GF-D8 (cell line): Measurements from ENCODE around the gene CXCR3.
"Not testable (repeated sequence)": the region's sequence is repeated elsewhere in the genome, so short reads cannot be mapped to it uniquely, and the experiment has no call there.

Experiments used
- DNase-seq: peaks from one replicate; lab custom pipeline; 2025; lab: John Stamatoyannopoulos, UW

CXCR3 gene

GRCh38 chrX:71609095-71609750, 9.1 kb downstream of the CXCR3 start:
- no peak for DNase-seq

DNA sequence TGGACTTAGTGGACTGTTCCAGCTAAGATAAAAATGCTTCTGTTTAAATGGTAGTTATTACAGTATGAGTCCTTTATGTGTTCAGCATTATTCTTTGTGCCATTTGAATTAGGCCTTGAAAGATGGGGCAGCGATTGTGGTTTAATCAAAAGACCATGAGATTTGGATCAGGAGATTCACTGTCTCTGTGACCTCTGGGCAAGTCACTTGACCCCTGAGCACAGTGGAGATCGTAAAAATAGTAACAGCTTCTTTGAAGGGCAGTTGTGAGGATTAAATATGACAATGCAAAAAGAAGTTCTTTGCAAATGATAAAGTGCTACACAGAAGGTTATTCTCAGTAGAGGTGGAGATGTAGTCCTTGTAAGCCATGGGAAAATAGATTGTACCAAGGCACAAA, 10.8 kb downstream of the CXCR3 start:
- DNase-seq, result no peak

DNA sequence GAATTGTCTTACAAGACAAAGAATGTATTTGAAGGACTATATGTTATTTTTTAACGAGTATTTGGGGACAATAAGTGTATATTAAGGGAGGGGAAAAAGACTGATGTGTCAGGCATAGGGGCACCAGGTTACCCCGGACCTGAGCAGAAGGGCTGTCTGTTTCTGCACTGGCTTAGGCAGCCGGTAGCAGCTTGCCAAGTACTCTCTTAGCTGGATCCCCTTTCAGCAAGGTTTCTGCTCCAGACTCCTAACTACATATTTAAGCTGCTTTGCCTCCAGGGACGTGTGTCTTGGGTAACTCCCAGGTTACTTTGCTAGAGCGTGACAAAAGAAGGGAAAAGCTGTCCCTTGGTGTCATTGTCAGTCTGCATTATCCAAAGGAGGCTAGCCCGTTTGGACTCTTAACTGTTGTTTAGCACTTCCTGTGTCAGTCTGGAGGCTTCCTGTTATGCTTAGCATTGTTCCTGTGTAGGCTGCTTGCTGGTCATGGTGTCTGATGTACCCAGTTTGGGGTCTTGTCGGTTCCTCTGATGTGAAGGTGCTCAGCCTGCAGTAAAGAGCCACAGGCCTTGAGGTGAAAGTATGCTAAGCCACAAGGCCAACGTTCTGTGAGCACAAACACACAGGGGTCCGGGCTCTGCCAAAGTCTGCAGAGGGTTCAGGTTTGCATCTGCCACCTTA, 11.6 kb downstream of the CXCR3 start:
- no peak for DNase-seq

DNA sequence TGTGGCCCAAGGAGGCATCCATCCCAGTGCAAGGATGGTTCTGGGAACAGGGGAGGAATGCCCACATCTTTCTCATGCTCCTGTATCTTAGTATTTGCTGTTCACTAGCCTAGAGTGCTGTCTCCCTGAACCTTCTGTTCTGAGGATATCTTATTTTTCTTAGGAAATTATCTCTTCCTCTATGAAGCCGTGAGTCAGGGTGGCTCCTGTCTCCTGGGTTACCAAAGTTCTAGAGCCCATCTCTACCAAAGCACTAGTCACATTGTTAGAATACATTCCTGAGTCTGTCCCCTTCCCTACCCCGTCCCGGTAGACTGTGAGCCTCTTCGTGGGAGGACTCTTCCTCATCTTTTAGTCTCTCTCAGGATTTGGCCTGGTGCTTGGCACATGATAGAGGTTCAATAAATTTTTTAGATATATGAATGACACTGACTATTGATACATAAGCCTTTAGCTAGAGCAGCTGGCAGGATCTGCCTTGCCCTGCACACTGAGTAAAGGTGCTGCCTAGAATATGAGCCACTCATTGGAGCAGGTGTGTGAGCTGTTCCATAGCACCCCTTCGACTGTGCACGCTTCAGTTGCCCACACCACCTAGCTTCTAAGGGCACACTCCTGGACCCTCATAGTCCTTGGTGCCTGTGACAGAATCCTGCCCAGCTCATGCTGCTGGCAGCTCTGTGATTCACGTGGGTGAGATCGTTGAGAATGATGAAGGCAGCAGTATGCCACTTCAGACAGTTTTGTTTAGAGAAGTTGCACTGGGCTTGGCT, 13.3 kb downstream of the CXCR3 start:
- no peak for DNase-seq

- DNase-seq, result no peak
Measured at GRCh38 chrX:71604141-71604540, 14.2 kb downstream of the CXCR3 start.

DNA sequence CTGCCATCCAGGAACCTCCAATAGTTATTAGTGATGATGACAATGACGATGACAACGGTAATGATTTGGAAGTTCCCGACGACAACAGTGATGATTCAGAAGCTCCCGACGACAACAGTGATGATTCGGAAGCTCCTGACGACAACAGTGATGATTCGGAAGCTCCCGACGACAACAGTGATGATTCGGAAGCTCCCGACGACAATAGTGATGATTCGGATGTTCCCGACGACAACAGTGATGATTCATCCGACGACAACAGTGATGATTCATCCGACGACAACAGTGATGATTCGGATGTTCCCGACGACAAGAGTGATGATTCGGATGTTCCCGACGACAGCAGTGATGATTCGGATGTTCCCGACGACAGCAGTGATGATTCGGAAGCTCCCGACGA, 14.7 kb downstream of the CXCR3 start:
- DNase-seq, result no peak

- no peak for DNase-seq
Measured at GRCh38 chrX:71599965-71600364, 18.3 kb downstream of the CXCR3 start.

DNA sequence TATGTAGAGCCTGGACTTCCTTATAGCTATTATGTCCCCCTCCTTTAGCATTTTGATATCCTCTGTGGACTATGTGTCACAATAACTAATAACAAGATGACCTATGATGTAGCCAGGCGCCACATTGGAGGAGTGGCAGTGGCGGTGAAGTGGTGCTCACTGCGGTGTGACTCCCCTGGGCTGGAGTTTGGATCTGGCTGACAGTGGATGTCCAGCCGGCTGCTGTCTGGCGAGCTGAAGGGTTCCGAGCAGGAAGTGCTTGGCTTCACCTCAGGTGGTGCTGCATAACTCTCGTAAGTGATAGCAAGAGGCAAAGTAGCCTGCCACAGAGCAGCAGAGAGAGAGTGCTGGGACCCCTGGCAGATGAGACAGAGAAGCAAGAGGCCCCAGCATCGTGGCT, 25.1 kb downstream of the CXCR3 start:
- not testable (repeated sequence) for DNase-seq

GRCh38 chrX:71586929-71587328, 31.4 kb downstream of the CXCR3 start:
- no peak for DNase-seq

- no peak for DNase-seq
Measured at GRCh38 chrX:71581210-71581609, 37.1 kb downstream of the CXCR3 start.

- no peak for DNase-seq
Measured at GRCh38 chrX:71579990-71580380, 38.3 kb downstream of the CXCR3 start.

DNA sequence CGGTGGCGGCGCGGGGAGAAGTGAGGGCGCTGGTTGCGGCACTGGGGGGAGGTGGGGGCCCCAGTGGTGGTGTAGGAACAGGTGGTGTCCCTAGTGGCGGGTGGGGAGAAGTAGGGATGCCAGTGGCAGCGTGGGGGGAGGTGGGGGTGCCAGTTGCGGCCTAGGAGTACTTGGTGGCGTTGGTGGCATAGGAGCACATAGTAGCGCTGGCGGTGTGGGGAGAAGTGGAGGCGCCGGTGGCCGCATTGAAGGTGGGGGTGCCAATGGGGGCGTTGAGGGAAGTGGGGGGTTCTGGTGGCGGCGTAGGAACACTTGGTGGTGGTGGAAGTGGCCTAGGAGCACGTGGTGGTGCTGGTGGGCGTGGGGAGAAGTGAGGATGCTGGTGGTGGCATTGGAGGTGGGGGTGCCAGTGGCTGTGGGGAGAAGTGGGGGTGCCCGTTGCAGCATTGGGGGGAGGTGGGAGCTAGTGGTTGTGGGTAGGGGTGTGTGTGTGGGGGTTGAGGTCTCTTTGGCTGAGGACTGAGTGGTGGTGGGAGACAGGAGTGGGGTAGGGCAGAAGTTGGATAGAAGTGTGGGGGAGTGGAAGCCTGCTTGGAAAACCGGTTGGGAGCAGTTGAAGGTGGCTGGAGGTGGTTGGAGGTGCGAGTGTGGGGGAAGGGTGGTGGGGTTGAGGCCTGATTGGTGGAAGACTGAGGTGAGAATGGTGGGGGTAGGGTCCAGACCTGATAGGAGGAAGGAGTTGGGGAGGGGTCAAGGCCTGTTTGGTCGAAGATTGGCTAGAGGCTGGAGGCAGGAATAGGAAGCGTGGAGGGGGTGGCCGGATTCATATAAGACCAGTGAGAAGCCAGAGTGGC, 38.9 kb downstream of the CXCR3 start:
- no peak for DNase-seq

- DNase-seq, result no peak
Measured at GRCh38 chrX:71578253-71579135, 39.8 kb downstream of the CXCR3 start, which contains the start of gene GCNA. GCNA (plus strand) TSS chrX:71578437; CDS start chrX:71580822, 2,385 bp downstream.

DNA sequence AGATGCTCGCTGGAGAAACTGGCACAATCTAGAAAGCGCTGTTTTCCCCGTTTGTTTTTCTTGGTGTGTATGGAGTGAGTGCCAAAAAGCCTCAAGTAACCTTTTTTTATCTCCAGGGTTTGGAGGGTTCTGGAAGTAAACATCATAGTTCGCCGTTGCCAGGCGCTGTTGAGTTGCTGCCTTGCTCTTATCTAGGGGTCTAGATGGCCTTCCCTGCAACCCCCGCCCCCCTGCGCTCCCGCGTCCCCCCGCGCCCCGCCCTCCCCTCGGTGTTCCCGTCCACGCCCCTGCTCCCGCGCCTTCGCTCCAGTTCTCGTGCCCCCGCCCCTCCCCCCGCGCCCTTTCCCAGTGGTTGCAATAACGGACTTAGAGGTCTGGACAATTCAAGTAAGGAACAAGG, 40.6 kb downstream of the CXCR3 start:
- DNase-seq, result no peak

DNA sequence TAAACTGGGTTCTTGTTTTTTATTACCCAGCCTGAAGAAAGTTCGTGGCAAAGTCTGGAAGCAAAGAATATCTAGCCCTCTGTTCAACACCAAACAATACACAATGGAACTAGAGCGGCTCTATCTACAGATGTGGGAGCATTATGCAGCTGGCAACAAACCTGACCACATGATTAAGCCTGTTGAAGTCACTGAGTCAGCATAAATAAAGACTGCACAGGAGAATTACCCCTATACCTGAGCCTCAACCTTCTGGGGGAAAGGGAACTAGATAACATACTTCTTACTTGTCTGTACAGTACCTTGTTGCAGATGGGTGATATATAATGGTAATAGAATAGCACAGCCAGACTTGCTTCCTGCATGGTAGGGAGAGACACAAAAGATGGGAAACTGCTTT, 44.7 kb downstream of the CXCR3 start:
- no peak for DNase-seq

DNA sequence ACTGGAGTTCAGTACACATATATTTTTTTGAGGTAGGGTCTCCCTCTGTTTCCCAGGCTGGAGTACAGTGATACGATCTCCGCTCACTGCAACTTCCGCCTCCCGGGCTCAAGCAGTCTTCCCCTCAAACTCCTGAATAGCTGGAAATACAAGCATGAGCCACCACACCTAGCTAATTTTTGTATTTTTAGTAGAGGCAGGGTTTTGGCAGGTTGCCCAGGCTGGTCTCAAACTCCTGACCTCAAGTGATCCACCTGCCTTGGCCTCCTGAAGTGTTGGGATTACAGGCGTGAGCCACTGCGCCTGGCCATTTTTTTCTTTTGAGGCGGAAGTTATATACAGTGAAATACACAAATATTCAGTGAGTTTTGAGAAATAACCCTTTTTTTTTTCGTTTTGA, 46.9 kb downstream of the CXCR3 start:
- not testable (repeated sequence) for DNase-seq
